Pulmonary artery endothelial cell (primary cell): ENCODE measurements around the gene ICA1. TPM values are rescaled to one million over a fixed set of nuclear protein-coding genes. Genes with fewer than 3 reads are reported as not detected.

Source experiments
- DNase-seq: peaks from one replicate; pipeline ENCODE4 v3.0.0-alpha.2; 2011; ENCODE audit warnings: low read depth, low spot score
- total RNA-seq: library from RNA; depleted of rRNA; stranded (reverse); fragments of >200 nt; gene quantifications from 2 replicates; pipeline ENCODE4 v1.2.3, GENCODE V29; 2014

The ICA1 gene
- total RNA-seq, 1 donor from 2014 or later = 28.8 TPM

DNA sequence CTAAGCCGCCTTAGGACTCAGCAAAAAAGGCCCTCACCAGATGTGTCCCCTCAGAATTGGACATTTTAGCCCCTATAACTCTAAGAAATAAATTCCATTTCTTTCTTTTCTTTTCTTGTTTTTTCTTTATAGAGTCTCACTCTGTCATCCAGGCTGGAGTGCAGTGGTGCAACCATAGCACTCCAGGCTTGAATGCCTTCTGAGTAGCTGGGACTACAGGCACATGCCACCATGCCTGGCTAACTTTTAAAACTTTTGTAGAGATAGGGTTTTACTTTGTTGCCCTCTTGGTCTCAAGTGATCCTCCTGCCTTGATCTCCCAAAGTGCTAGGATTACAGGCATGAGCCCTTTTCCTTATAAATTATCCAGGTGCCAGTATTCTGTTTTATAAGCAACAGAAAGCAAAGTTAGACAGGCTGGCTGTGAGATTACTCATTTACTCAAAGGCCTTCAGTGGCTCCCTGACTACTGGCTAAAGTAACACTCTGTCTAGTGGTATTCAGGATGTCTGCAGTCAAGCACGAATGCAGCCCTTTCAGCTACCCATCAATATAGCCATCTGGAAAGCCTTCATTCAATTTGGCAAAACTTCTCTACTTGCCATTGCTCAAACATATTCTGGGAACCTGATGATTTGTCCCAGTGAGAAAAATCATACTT, 128.6 kb downstream of the ICA1 start:
- DNase-seq = no peak

DNA sequence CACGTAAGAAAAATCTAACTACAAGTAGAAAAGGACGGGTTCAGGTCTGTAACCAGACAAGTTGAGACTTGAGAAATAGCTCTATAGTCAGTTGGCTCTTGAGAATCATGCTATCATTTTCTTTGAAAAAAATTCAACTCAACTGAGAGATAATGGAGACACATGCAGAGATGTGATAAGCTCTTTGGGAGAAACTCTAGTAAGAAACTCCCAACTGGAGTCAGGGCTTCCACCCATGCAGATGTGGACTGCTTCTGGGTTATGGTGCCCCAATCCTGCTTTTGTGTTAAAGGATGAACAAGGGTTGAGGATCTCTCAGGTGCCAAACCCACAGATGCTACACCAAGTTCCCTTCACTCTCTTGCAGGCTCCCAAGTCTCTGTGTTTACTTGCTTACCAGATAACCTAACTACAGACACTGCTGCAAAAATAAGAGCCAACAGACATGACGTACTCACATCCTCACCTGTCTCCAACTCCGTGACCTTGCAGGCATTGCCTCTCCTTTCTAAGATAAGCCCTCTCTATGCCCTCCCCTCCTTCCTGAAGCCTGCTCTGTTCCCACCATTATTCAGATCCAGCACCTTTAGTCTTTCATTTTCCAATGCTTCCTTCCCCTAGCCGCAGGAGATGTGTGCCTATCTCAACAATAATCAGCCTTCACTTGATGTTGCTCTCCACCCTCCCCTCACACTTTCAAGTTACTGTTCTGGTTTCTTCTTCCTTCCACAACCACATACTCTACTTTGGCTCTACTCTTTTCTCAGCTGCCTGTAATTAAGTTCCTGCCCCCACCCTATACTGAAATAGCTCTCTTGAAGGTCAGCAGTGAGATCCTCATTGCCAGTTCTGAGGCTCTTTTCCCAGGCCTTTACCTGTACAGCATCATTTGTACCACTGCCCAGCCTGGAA, 130.0 kb downstream of the ICA1 start:
- DNase-seq = no peak

DNA sequence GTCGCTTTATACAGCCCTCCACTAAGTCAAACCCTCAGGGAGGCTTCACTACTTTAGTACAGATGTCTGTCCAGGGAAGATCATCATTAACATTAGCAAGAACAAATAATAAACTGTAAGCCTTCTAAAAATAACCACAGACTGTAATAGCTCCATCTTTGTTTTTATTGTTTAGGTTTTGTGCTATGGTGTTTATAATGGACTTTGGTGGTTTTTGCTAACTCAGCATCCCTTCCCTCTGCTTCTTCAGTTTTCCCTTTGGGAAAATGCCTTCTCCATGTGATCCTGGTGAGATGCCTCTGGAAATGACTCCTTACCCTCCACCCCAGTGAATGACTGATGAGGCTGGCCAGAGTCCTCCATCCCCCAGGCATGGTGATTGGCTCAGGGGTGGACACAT, 131.3 kb downstream of the ICA1 start:
- no peak for DNase-seq

DNA sequence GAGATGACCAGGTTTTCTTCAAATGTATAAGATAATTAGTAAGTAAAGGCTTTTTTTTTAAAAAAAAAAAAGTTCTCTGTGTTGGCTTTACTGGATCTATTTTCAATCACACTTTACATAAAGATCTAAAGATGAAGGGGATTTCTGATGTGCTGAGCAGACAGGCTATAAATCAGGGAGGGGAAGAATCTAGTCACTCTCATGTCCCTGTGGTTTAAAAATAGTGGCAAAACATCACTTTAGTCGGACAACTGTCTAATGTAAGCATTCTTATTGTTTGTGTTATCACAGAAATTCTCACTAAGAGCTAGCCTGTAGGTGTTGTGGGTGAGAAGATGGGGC, 132.7 kb downstream of the ICA1 start:
- no peak for DNase-seq

DNA sequence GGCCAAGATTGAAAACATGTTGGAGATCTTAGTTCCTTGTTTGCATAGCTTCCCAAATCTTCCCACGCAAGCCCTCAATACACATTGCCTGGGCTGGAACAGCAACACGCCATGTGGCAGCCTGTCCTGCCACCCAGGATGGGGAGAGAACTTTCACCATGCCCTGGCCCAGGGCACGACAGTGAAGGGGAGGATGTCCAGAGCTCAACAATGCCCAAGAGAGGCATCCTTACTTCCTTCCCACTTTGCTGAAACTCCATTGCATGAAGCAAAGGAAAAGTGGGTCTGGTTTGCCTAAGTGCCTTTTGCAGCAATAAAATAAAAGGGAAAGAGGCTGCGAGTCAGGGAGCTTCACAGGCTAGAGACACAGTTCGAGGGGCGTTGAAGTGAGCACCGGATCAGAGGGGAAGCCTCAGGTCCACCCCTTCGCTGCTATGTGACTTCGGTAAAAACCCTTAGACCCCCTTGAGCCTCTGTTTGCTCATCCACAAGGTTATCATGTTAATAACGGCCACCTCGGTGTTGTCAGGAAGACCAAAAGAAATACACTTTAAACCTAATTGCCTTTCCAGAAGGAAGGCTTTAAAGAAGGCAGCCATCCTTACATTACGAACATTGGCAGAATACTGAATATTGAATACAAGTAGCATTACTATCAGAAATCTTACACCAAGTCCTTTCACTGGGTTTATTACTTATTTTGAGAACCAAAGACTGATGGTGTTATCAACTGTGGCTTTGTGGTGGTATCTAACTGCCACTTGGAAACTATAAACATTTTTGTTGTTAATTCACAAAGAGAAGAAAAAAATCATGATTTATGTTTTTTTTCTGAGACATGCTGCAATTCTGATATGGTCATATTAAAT, 133.3 kb downstream of the ICA1 start:
- DNase-seq = no peak

DNA sequence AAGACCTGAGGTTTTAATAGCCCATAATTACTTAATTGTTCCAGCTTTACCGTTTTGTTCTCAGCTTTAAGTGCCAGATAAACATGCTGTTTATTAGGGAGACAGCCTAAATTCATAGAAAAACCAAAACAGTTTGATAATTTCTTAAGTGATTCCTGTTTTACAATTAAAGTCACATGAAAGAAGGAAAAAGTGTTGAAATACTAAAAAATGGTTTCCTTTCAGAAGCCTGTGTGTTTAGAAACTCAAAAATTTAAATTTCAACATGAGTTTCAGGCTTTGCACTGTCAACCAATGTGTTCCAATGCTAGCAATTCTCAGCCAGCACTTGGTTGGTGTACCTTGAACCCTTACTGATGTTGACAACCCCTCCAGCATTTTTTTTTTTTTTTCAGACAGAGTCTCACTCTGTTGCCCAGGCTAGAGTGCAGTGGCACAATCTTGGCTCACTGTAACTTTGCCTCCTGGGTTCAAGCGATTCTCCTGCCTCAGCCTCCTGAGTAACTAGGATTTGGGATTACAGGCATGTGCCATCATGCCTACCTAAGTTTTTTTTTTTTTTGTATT, 135.3 kb downstream of the ICA1 start:
- no peak for DNase-seq

DNA sequence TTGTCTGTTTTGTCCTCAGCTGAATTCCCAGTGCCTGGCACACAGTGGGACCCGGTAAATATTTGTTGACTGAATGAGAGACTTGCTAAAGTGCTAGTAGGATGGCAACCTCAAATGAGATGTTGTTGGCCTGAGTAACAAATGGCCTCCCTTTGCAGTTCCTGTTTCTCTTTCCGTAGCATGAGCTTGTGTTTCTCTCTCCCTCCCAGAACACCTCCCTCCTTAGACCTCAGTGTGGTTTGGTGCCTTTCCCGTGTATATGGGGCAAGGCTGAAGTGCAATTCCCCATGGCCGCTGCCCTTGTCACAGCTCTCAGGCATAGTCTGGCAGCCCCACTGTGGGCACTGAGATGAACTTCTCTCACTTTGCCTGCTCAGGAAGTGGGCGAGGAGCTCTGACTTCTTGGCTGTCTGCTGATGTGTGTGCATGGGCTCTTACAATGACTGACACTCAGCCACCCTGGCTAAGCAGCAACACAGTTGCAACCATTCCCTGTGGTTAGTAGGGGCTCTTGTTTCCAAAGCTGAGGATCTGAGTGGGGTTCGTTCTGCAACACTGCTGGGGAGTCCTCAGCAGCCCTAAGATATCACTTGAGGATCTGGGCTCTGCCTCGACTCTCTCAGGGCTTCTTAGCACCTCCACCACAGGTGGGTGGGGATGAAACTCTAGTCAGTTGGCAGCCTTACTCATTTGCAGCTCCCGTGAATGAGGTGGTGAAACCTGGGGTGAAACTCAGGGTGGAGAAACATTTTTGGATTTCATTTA, 136.1 kb downstream of the ICA1 start:
- DNase-seq = no peak

DNA sequence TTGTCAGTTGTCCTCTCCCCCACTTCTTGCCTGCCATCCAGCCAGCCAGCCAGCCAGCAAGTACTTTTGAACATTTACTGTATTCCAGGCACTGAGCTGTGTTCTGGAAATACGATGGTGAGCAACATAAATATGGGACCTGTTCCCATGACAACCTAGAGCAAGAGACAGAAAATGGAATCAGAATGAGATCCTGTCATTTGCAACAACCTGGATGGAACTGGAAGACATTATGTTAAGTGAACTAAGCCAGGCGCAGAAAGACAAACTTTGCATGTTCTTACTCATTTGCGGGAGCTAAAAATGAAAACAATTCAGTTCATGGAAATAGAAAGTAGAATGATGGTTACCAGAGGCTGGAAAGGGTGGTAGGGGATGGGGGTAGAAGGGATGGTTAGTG, 140.7 kb downstream of the ICA1 start:
- no peak for DNase-seq

DNA sequence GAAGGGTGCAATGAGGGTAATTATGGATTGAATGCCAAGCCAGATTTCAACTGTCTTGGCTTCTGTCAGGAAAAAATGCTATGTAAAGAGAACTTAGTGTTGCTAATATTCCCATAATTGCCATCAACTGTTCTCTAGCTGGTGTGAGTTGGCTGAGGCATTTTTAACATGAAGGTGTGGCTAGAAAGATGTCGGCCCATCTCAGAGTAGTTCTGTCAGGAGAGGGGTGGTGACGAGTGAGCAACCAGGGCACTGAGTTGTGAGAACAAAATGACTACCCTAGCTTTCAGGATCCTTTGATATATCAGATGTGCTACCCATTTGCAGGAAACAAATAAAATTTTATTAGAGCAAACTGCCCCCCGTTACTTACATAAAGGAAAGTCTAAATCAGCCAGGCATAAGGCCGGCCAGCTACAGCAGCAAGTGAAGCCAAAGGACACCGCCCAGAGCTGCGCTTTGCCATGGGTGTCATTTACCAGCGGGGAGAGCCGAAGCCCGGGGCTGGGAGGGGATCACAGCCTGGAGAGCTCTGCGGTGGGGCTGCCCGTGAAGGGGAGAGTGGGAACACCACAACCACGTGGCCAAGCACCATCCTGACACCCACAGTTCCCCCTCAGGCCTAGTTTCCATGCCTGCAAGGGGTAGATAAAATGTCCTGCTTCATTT, 141.4 kb downstream of the ICA1 start:
- DNase-seq = no peak

DNA sequence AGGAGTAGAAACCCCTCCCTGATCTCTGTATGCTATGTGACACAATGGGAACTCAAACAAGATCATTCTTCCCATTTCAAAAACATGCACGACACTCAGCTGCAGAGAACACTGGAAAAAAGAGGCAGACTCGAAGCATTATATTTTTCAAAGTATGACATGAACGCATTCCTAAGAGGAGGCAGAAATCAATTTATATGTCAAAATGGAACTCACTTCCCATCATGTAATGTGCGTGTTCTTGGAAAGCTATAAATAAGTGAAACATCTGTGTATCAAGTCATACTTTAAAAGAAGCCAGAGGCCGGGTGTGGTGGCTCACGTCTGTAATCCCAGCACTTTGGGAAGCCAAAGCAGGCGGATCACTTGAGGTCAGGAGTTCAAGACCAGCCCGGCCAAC, 142.7 kb downstream of the ICA1 start:
- no peak for DNase-seq

DNA sequence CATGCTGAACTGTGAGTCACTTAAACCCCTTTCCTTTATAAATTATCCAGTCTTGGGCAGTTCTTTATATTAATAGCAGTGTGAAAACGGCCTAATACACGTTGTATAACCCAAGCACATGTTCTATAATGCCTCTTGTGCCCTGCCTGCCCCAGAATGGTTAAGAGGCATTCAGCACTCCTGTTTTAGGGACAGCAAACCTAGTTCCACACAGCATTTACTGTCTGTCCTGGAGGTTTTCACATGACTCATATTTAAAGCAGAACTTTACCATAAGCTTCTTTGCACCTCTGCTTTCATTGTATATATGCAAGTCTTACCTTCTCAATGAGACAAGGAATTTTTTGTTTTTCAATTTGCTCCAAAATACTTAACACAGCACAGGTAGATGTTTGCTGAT, 144.8 kb downstream of the ICA1 start:
- no peak for DNase-seq

DNA sequence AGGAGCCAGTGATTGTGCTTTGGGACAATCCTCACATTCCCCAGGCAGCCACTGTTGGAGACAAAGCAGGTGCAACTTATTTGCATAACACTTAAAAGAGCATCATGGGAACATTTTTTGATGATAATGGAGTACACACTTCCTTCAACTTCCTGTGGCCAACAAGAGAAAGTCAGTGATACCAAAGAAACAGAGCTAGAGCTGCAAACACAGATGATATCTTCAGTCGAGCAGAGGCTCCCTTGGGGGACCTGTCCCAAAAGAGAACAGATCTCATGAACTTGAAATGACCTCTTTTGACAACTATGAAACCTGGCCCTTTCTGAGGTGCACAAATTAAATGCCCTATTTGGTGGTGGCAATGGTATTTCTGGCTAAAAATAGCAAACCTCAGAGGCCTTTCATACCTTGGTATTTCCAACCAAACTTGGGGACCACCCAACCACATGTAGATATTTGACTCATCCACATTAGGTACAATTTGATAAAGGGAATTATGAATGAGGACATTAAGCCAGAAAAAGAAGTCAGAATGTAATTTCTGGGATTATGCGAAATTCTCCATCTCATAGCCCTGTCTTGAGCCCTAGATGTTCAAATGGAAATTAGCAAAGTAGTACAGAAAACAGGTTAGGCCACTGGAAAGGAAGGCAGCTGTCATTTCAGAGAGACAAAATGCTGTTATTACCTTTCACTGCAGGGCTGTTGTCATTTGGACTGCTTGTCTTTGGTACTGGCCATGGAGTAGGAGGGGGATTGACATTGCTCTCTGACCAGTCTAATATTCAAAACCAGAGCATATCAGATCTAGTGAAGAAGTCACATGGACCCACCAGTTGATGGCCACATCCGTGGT, 146.2 kb downstream of the ICA1 start:
- no peak for DNase-seq

DNA sequence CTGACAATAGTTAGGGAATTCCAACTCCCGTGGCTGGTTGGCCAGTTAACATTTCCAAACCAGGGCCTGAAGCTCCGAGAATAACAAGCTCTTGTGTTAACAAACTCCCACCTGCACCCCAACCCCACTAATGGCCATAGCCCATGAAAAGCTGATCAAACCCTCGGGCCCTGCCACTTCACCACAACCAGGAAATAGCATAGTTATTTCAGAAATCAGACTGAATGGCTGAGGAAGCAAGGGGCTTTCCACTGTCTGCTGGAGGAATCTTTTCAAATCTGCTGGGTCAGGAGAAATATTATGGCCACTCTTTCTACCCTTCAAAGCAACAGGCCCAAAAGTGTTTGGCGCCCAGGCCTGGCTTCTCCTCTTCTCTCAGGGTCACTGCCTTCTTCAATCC, 147.8 kb downstream of the ICA1 start:
- no peak for DNase-seq

DNA sequence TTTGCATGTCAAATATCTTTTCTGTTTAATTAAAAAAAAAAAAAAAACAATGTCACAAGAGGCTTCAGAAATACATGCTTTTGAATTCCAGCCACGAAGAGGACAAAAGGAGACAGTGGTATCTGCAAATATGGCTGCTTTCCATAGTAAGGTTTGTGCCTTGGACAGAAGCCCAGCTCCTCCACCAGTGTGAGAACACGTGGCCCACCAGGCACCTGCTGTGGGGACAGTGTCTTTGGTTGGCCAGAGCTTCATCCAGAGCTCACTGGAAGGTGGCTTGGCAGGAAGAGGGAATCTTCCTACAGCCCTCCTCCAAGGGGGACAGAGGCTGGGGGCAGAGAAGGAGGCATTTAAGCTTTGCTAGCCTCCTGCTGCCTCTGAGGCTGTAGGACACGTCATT, 148.8 kb downstream of the ICA1 start:
- DNase-seq = no peak

DNA sequence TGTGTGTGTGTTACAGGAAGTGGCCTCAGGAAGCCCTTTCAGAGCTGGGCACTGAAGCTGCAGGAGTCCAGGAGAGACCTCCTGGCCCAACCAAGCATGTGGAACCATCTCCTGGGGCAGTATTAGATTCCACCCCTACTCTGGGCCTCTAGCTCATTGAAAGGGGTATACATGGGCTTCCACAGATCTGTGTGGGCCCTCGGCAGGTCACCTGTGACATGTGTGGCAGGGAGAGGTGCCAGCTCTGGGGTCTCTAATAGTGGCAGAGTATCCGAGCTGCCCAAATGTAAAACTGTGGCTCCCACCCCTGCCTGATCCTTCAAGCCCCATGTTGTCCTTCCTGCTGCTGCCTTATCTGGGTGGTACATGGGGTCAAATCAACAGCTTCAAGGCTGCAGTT, 149.3 kb downstream of the ICA1 start:
- DNase-seq = no peak

DNA sequence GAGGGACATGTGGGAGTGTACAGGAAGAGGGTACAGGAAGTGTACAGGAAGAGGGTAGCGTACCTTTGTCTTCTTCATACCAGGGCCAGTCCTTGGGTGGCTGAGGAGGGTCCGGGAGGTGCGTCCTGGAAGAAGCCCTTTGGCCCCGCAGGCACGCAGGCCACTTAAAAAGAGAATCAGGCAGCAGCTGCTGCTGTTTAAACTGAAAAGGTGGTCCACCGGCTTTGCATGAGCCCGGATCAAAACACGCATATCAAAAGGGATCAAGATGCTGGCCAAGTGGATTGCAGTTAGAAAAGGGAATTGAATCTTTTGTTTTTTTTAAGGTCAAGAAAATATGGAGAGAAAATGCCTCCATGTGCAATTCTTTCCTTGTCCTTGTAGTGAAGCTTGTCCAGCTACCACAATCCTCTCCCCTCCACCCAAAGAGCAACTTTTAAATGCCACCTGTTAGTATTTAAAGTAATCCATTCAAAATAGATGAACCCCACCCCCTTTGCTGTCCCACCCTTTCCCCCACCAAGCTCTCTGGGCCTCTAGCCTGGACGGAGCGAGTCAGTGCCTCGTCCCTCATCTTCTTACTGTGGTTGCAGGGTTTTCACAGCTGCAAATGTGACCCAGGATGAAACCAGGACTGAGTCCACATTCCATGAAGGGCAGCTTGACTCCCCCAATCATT, 150.5 kb downstream of the ICA1 start:
- DNase-seq = no peak

DNA sequence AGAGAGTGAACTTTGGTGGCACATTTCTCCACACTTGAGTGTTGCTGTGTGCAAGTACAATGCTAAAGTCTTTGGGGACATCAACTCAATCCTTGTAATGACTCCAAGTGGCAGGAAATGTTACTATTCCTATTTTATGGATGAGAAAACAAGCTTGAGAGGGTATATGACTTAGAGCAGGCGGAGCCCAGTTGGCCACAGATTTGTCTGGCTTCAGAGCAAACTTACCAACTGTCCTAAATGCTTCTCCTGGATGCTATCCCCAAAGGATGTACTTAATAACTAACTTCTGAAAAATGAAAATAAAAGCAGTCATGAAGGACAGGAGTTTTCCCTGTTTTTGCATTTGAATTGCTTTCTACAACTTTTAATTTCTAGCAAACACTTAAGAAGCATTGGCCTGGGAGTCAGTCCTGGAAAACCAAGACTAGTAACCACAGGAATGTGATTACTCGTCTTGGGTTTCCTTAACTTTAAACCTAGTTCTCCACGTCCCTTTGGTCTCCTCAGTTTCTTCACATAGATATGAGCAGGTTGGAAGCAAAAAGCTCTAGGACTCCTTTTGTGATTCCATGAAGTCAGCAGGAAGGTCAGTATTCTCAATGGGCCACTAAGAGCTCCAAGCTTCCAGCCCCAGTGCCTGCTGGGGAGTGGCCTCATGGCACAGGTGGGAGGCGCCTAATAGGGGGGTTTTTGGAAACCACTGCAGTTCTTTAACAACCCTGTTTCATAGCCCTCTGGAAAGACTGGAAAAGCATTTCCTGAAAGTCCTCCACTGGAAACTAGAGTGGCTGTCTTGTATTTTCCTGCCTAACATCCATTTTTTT, 152.6 kb downstream of the ICA1 start:
- no peak for DNase-seq

DNA sequence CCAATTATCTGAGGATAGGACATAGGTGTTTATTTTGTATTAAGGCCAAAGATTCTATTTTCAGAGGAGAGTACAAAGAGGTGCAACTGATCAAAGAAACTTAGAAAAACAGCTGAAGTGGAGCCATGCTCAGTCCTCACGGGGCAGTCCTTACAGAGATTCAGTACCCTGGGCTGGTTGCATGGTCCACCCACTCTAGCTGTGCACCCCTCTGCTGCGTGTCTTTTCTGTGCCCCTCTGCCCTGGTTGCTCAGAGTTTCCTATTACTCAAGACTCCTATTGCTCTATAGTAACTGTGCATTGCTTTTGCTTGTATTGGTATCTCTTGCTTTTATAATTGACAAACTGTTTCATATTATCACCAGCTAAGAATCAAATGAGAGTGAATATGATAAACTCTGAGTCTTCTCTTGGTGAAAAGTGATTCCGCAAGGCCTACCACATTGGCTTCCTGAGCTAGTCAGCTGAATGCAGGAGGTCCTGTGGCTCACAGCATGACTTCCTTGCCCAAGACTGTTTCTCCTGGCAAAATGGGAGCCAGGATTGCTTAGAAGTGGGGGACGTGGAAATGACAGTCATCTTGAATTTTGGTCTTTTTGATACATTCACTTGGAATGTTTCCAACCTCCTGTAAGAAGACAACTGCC, 156.4 kb downstream of the ICA1 start:
- no peak for DNase-seq
